SK-N-SH treated with all-trans-retinoic acid at 6 μM for 48 hours (cell line): ENCODE results near the gene ROCK1.

Experiments
- ATAC-seq: fragments of 200-7000 bp; cut with Tn5 transposase; 3 replicates; pipeline ENCODE4 v1.9.1; 2020; ENCODE audit warnings: mild to moderate bottlenecking, moderate library complexity
- ARNTL ChIP-seq: fragments of 450-650 bp; formaldehyde crosslinking; IDR thresholded peaks from 2 replicates; pipeline ENCODE4 v1.5.0; 2020; ENCODE audit warnings: low read depth, mild to moderate bottlenecking, moderate library complexity, borderline replicate concordance
- BACH2 ChIP-seq: fragments of 250-450 bp; sonication (Bioruptor Pico); IDR thresholded peaks from 2 replicates; pipeline ENCODE4 v1.9.0; 2021; ENCODE audit warnings: mild to moderate bottlenecking, borderline replicate concordance
- CREB5 ChIP-seq: fragments of 250-450 bp; sonication (Bioruptor Pico); IDR thresholded peaks from 2 replicates; pipeline ENCODE4 v1.5.1; 2020; ENCODE audit warnings: low read depth, mild to moderate bottlenecking, moderate library complexity
- CSDC2 ChIP-seq: fragments of 250-450 bp; sonication (Bioruptor Pico); IDR thresholded peaks from 2 replicates; pipeline ENCODE4 v1.5.0; 2020; ENCODE audit warnings: mild to moderate bottlenecking, moderate library complexity
- ESRRG ChIP-seq: fragments of 250-450 bp; sonication (Bioruptor Pico); IDR thresholded peaks from 2 replicates; pipeline ENCODE4 v1.6.1; 2021; ENCODE audit warnings: mild to moderate bottlenecking
- GLIS3 ChIP-seq: fragments of 250-450 bp; sonication (Bioruptor Pico); IDR thresholded peaks from 2 replicates; pipeline ENCODE4 v1.5.0; 2020; ENCODE audit warnings: mild to moderate bottlenecking, moderate library complexity
- ISL1 ChIP-seq: fragments of 250-450 bp; sonication (Bioruptor Pico); IDR thresholded peaks from 2 replicates; pipeline ENCODE4 v2.1.2; 2022; ENCODE audit warnings: mild to moderate bottlenecking, moderate library complexity
- OSR1 ChIP-seq: fragments of 250-450 bp; sonication (Bioruptor Pico); IDR thresholded peaks from 2 replicates; pipeline ENCODE4 v1.8.0; 2022; ENCODE audit warnings: moderate library complexity, mild to moderate bottlenecking, inconsistent platforms
- PPARA ChIP-seq: fragments of 250-450 bp; sonication (Bioruptor Pico); IDR thresholded peaks from 2 replicates; pipeline ENCODE4 v1.5.0; 2020; ENCODE audit warnings: mild to moderate bottlenecking, borderline replicate concordance
- RARB ChIP-seq: fragments of 250-450 bp; sonication (Bioruptor Pico); IDR thresholded peaks from 2 replicates; pipeline ENCODE4 v1.8.0; 2021; ENCODE audit warnings: mild to moderate bottlenecking, moderate library complexity
- TCF4 ChIP-seq: fragments of 250-450 bp; sonication (Bioruptor Pico); IDR thresholded peaks from 2 replicates; pipeline ENCODE4 v1.8.0; 2021; ENCODE audit warnings: mild to moderate bottlenecking, moderate library complexity, borderline replicate concordance
- TOX ChIP-seq: fragments of 250-450 bp; sonication (Bioruptor Pico); IDR thresholded peaks from 2 replicates; pipeline ENCODE4 v1.8.0; 2021; ENCODE audit warnings: mild to moderate bottlenecking, moderate library complexity, borderline replicate concordance
- ZFP3 ChIP-seq: fragments of 250-450 bp; sonication (Bioruptor Pico); IDR thresholded peaks from 2 replicates; pipeline ENCODE4 v1.5.0; 2020; ENCODE audit warnings: mild to moderate bottlenecking, moderate library complexity
- ZFP30 ChIP-seq: fragments of 450-650 bp; formaldehyde crosslinking; IDR thresholded peaks from 2 replicates; pipeline ENCODE4 v1.5.0; 2022; ENCODE audit warnings: mild to moderate bottlenecking, moderate library complexity
- ZNF70 ChIP-seq: fragments of 450-650 bp; formaldehyde crosslinking; IDR thresholded peaks from 2 replicates; pipeline ENCODE4 v1.5.0; 2020; ENCODE audit warnings: mild to moderate bottlenecking, moderate library complexity
- ZNF8 ChIP-seq: fragments of 450-650 bp; formaldehyde crosslinking; IDR thresholded peaks from 2 replicates; pipeline ENCODE4 v1.5.0; 2020; ENCODE audit warnings: mild to moderate bottlenecking, moderate library complexity
- TF ChIP-seq, protein P1 (sequence below): fragments of 250-450 bp; sonication (Bioruptor Pico); IDR thresholded peaks from 2 replicates; pipeline ENCODE4 v1.5.1; 2021; ENCODE audit warnings: mild to moderate bottlenecking, moderate library complexity
- TF ChIP-seq, protein P2 (sequence below): fragments of 250-450 bp; sonication (Bioruptor Pico); IDR thresholded peaks from 2 replicates; pipeline ENCODE4 v1.8.0; 2021; ENCODE audit warnings: low read depth, mild to moderate bottlenecking, moderate library complexity, borderline replicate concordance

The ROCK1 gene

GRCh38 chr18:21134895-21135294, 23.3 kb upstream of the ROCK1 start:
- TF ChIP-seq GLIS3 (CRISPR knock-in tag) (no peak), ESRRG (CRISPR knock-in tag) (no peak)
- TF ChIP-seq, protein P1, sequence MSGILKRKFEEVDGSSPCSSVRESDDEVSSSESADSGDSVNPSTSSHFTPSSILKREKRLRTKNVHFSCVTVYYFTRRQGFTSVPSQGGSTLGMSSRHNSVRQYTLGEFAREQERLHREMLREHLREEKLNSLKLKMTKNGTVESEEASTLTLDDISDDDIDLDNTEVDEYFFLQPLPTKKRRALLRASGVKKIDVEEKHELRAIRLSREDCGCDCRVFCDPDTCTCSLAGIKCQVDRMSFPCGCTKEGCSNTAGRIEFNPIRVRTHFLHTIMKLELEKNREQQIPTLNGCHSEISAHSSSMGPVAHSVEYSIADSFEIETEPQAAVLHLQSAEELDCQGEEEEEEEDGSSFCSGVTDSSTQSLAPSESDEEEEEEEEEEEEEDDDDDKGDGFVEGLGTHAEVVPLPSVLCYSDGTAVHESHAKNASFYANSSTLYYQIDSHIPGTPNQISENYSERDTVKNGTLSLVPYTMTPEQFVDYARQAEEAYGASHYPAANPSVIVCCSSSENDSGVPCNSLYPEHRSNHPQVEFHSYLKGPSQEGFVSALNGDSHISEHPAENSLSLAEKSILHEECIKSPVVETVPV (CRISPR knock-in tag) = no peak
- 0 out of 3 replicates have a peak, but pooled peaks have one; percentile 44 for ATAC-seq

DNA sequence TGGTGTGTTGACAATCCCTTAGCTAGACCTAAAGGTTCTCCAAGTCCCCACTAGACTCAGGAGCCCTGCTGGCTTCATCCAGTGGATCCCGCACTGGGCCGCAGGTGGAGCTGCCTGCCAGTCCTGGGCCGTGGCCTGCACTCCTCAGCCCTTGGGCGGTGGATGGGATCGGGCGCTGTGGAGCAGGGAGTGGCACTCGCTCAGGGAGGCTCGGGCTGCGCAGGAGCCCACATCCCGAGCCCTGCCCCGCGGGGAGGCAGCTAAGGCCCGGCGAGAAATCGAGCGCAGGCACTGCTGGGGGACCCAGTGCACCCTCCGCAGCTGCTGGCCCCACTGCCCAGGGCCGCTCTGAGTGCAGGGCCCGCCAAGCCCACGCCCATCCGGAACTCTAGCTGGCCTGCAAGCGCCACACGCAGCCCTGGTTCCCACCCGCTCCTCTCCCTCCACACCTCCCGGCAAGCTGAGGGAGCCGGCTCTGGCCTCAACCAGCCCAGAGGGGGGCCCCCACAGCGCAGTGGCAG, 20.8 kb upstream of the ROCK1 start:
- no peak for ATAC-seq
- no peak for TF ChIP-seq ZFP30 (CRISPR knock-in tag)
- TF ChIP-seq BACH2 (CRISPR knock-in tag) = no peak
- no peak for TF ChIP-seq ZNF70
- no peak for TF ChIP-seq ISL1 (CRISPR knock-in tag)
- TF ChIP-seq ESRRG (CRISPR knock-in tag) = no peak
- TF ChIP-seq, protein P1 (CRISPR knock-in tag) = no peak
- no peak for TF ChIP-seq RARB (CRISPR knock-in tag)
- TF ChIP-seq TOX (CRISPR knock-in tag) = no peak
- no peak for TF ChIP-seq CREB5
- TF ChIP-seq ARNTL (CRISPR knock-in tag) = no peak
- no peak for TF ChIP-seq GLIS3 (CRISPR knock-in tag)
- TF ChIP-seq, protein P2, sequence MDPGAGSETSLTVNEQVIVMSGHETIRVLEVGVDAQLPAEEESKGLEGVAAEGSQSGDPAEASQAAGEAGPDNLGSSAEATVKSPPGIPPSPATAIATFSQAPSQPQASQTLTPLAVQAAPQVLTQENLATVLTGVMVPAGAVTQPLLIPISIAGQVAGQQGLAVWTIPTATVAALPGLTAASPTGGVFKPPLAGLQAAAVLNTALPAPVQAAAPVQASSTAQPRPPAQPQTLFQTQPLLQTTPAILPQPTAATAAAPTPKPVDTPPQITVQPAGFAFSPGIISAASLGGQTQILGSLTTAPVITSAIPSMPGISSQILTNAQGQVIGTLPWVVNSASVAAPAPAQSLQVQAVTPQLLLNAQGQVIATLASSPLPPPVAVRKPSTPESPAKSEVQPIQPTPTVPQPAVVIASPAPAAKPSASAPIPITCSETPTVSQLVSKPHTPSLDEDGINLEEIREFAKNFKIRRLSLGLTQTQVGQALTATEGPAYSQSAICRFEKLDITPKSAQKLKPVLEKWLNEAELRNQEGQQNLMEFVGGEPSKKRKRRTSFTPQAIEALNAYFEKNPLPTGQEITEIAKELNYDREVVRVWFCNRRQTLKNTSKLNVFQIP (CRISPR knock-in tag) = no peak
- no peak for TF ChIP-seq ZFP3
- TF ChIP-seq OSR1 (CRISPR knock-in tag) = no peak
- no peak for TF ChIP-seq PPARA (CRISPR knock-in tag)
- TF ChIP-seq ZNF8 (CRISPR knock-in tag) = no peak
- no peak for TF ChIP-seq CSDC2 (CRISPR knock-in tag)
- TF ChIP-seq TCF4 (CRISPR knock-in tag) = no peak

GRCh38 chr18:21131698-21132227, 20.1 kb upstream of the ROCK1 start:
- ATAC-seq = no peak
- no peak for TF ChIP-seq ISL1 (CRISPR knock-in tag)

- ATAC-seq = peak; percentile 91
- no peak for TF ChIP-seq RARB (CRISPR knock-in tag)
- TF ChIP-seq, protein P1 (CRISPR knock-in tag) = no peak
- TF ChIP-seq, protein P2 (CRISPR knock-in tag) = no peak
- TF ChIP-seq TOX (CRISPR knock-in tag) = no peak
These were observed 18.1 kb upstream of the ROCK1 start for GRCh38 chr18:21129566-21130216.
